Prostate gland (tissue), 2 donors: ENCODE data around the gene VKORC1L1. TPM values are rescaled to one million over a fixed set of nuclear protein-coding genes. Genes with fewer than 3 reads are reported as not detected.

Experiments used
- DNase-seq: peaks from one replicate; pipeline ENCODE4 v3.0.0-alpha.2; 2019; ENCODE audit warnings: low spot score
- H3K27ac ChIP-seq, 2 donors: fragments of 200-600 bp; sonication (generic); 2 replicates each; pipeline ENCODE4 v1.5.1; 2017 to 2019
- H3K27me3 ChIP-seq: fragments of 200-600 bp; sonication (generic); replicated peaks from 2 replicates; pipeline ENCODE4 v1.5.1; 2019; ENCODE audit not compliant: insufficient read depth
- H3K36me3 ChIP-seq, 2 donors: fragments of 200-600 bp; sonication (generic); 1 replicate in 1 of 2; 2 replicates in 1 of 2; pipeline versions ENCODE4 v1.5.1 to v1.8.1; 2017 to 2019
- H3K4me1 ChIP-seq: fragments of 200-600 bp; sonication (generic); replicated peaks from 2 replicates; pipeline ENCODE4 v1.5.1; 2019
- H3K4me3 ChIP-seq, 2 donors: fragments of 200-600 bp; sonication (generic); 2 replicates each; pipeline ENCODE4 v1.5.1; 2017 to 2019
- H3K9me3 ChIP-seq: fragments of 200-600 bp; sonication (generic); 2 replicates; pipeline ENCODE4 v1.5.1; 2017
- CTCF ChIP-seq, 4 experiments: fragments of 200-600 bp in 2 of 4; fragments of 450-650 bp in 2 of 4; sonication (generic) in 2 of 4; IDR thresholded peaks; 1 replicate in 3 of 4; 2 replicates in 1 of 4; pipeline ENCODE4 v1.5.1; 2016 to 2019; ENCODE audit warnings: antibody characterized with exemption in 4 of 4, mild to moderate bottlenecking in 2 of 4, moderate library complexity in 2 of 4
- POLR2A ChIP-seq: fragments of 450-650 bp; IDR thresholded peaks from one replicate; pipeline ENCODE4 v1.6.1; 2016; ENCODE audit warnings: antibody characterized with exemption, mild to moderate bottlenecking
- POLR2AphosphoS5 ChIP-seq: sonication (generic); formaldehyde crosslinking; IDR thresholded peaks from one replicate; pipeline ENCODE4 v1.6.1; 2017; ENCODE audit warnings: antibody characterized with exemption
- WGBS: methylation state at CpG from one replicate; pipeline ENCODE4 v1.1.5; 2018; 5-methylcytosine and 5-hydroxymethylcytosine counted together
- intact Hi-C: fragments of 100-400 bp; cut with DNase I; formaldehyde crosslinking; loops from one replicate; pipeline ENCODE4 v1.14.2; 2022
- total RNA-seq, 2 donors: library from RNA; depleted of rRNA; stranded (reverse); fragments of >200 nt; gene quantifications; one replicate each; pipeline ENCODE4 v1.1.0, GENCODE V29; 2016

Gene VKORC1L1
- total RNA-seq, 2 donors from 2014 or later: 10.7 to 17.3 TPM

DNA sequence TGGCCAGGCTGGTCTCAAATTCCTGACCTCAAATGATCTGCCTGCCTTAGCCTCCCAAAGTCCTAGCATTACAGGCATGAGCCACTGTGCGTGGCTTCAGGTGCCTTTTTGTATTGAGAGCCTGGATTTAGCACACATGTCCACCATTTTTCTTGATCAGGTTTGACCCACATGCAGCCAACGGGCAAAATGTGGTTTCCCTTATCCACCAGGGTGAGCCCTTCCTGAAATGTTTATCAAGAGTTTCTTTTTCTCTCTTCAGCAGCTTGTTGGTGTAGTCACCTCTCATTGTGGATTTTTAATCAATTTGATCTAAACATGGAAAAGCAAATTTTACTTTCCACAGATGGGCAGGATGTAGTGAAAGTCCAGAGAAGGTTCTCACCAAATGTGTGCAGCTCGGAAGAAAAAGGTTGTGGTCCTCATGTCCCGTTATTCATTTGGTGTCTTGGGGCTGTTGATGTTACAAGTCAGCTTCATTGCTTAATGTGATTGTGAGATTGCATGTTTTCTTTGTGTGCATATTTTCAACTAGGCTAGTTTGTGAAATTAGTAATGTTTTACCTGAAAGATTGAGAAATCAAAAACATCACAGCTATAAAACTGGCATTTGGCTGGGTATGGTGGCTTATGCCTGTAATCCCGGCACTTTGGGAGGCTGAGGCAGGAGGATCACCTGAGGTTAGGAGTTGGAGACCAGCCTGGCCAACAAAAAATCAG lies 80.3 kb downstream of the VKORC1L1 start:
- no peaks in the 10 kb centered on the region for H3K9me3 ChIP-seq
- H3K4me3 ChIP-seq: no peak overlapping the region
- no peak for DNase-seq
- no peak overlapping the region for H3K27ac ChIP-seq
- H3K4me1 ChIP-seq: no peaks in the 10 kb centered on the region
- 92% methylated on average over 5 of the region's 5 CpGs for WGBS
- intact Hi-C loops: no loop called here
- no peaks in the 10 kb centered on the region for H3K27me3 ChIP-seq
- TF ChIP-seq POLR2AphosphoS5 (no peak), POLR2A (no peak), CTCF (IDR thresholded peaks at IDR 0.05) (no peak)
- no peaks in the 10 kb centered on the region for H3K36me3 ChIP-seq

DNA sequence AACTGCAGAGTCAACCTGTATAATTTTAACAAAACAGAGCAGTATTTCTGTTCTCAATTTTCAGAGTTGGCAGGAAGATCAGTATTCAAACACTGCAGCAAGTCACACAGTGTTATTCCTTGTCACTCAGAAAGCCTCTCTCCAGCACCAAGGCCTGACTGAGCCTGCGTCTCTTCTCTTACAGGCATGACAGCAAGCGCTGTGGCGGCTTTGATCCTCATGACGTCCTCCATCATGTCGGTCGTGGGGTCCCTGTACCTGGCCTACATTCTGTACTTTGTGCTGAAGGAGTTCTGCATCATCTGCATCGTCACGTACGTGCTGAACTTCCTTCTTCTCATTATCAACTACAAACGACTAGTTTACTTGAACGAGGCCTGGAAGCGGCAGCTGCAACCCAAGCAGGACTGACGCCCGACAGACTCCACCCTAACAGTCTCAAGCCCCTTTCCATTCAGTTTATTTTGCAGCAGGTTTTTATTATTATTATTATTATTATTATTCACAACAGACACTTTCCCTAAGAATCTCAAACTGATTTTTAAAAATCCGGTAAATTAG lies 81.1 kb downstream of the VKORC1L1 start:
- no peak for TF ChIP-seq POLR2AphosphoS5
- no peak for TF ChIP-seq CTCF (IDR thresholded peaks at IDR 0.05)
- no peak for TF ChIP-seq POLR2A
- Histone ChIP-seq H3K36me3 (no peaks in the 10 kb centered on the region), H3K9me3 (no peaks in the 10 kb centered on the region), H3K4me1 (no peaks in the 10 kb centered on the region), H3K27ac (no peak overlapping the region), H3K27me3 (no peaks in the 10 kb centered on the region), H3K4me3 (no peak overlapping the region)
- no peak for DNase-seq
- intact Hi-C loops: no loop called here
- WGBS: 88% methylated on average over 15 of the region's 15 CpGs

GRCh38 chr7:65955718-65956117 lies 82.8 kb downstream of the VKORC1L1 start:
- Histone ChIP-seq H3K4me1 (no peaks in the 10 kb centered on the region), H3K27me3 (no peaks in the 10 kb centered on the region), H3K4me3 (no peak overlapping the region), H3K36me3 (no peaks in the 10 kb centered on the region), H3K27ac (no peak overlapping the region), H3K9me3 (no peaks in the 10 kb centered on the region)
- intact Hi-C loops: no loop called here
- 70% methylated on average over 4 of the region's 4 CpGs for WGBS
- no peak for TF ChIP-seq POLR2AphosphoS5
- TF ChIP-seq CTCF (IDR thresholded peaks at IDR 0.05): no peak
- TF ChIP-seq POLR2A: no peak
- no peak for DNase-seq

GRCh38 chr7:65960351-65961074 lies 87.6 kb downstream of the VKORC1L1 start:
- Histone ChIP-seq H3K9me3 (no peaks in the 10 kb centered on the region), H3K27ac (no peak overlapping the region), H3K4me3 (no peak overlapping the region), H3K4me1 (no peaks in the 10 kb centered on the region), H3K36me3 (peaks cover 0 to 3% of the 10 kb centered on the region in 2 donors), H3K27me3 (no peaks in the 10 kb centered on the region)
- peak; percentile 37 for DNase-seq
- WGBS: 49% methylated on average over 19 of the region's 19 CpGs
- intact Hi-C loops: no loop called here
- TF ChIP-seq CTCF (IDR thresholded peaks at IDR 0.05) (no peak), POLR2AphosphoS5 (peak; percentile 40)
